Measurements from ENCODE around the gene TNFSF8. TPM values are rescaled to one million over a fixed set of nuclear protein-coding genes. Genes with fewer than 3 reads are reported as not detected.

TNFSF8 gene
- total RNA-seq, 6 donors from 2014 or later = 2.6 to 6.5 (median 4.8) TPM

DNA sequence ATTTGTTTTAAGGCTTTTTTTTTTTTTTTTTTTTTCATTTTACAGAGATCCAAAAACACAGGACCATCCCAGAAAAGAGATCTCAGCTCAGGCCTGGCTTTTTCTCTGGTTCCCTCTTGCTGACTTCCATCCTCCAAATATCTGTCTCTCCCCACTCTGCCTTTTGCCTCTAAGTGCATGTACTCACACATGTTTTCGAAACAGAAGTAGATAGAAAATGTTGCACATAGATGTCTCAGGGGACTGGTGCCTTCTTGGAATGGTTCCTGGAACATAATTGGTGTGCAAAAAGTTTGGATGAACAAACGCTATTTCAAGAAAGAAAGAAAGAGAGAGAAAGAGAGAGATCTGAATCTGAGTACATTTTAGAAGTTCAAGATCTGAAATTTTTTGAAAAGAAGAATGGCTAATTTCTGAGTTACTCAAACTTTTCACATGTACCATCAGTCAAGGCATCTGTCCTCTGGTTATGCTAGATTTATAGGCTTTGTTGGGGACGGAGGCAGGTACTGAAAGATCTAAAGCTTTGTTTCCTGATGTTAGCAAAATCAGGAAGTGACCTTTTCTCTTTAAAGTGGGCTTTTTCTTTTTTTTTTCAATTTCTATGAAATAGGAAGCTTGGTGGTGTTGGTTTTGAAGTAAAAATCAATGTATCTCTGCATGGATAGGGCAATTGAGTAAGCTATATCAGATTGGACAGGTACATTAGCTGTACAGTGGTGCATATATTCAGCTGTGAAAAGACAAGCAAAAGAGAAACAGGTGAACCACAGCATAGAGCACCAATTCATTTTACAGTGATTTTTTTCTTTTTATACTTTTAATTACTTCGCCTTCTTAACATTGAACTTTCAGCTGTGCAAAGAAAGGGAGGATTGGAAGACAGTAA lies 8.5 kb upstream of the TNFSF8 start:
- no peak overlapping the region for H3K27ac ChIP-seq
- H3K4me1 ChIP-seq = no peaks in the 10 kb centered on the region
- no peak for ATAC-seq (ENCODE audit: low FRiP score in 2 of 2)
- no peak for TF ChIP-seq POLR2AphosphoS5 (IDR thresholded peaks at IDR 0.05)
- TF ChIP-seq POLR2A (IDR thresholded peaks at IDR 0.05) = no peak
- TF ChIP-seq EP300 (IDR thresholded peaks at IDR 0.05) = no peak
- H3K36me3 ChIP-seq = no peaks in the 10 kb centered on the region
- no peaks in the 10 kb centered on the region for H3K27me3 ChIP-seq
- WGBS, 2 donors = 62 to 70% methylated on average over 4 of the region's 4 CpGs
- no peak overlapping the region for H3K4me3 ChIP-seq
- H3K9me3 ChIP-seq = no peaks in the 10 kb centered on the region
- no peak for DNase-seq

DNA sequence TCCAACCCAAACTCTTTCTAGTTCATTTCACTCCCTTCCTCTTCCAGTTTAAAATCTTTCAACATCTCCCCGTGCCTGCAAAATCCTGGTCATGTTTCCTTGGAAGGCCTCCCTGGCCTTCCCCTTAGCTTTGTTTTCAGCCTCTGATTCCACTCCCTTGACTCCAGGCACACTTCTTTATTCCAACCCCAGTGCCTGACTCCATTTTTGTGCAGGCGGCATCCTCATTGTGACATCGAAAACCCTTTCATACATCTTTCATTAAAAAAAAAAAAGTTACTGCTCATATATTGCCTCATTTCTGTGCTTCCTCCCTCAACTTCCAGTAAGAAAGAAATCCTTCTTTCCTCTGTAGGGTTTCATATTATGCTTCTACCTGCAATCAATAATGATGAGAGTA lies 7.1 kb upstream of the TNFSF8 start:
- ATAC-seq (ENCODE audit: low FRiP score in 2 of 2) = peak in 1 of 2 donors; percentile 39
- 80 to 82% methylated on average over 3 of the region's 3 CpGs for WGBS, 2 donors
- DNase-seq = no peak
- no peak overlapping the region for H3K4me3 ChIP-seq
- TF ChIP-seq POLR2AphosphoS5 (IDR thresholded peaks at IDR 0.05) = no peak
- TF ChIP-seq, protein P1, sequence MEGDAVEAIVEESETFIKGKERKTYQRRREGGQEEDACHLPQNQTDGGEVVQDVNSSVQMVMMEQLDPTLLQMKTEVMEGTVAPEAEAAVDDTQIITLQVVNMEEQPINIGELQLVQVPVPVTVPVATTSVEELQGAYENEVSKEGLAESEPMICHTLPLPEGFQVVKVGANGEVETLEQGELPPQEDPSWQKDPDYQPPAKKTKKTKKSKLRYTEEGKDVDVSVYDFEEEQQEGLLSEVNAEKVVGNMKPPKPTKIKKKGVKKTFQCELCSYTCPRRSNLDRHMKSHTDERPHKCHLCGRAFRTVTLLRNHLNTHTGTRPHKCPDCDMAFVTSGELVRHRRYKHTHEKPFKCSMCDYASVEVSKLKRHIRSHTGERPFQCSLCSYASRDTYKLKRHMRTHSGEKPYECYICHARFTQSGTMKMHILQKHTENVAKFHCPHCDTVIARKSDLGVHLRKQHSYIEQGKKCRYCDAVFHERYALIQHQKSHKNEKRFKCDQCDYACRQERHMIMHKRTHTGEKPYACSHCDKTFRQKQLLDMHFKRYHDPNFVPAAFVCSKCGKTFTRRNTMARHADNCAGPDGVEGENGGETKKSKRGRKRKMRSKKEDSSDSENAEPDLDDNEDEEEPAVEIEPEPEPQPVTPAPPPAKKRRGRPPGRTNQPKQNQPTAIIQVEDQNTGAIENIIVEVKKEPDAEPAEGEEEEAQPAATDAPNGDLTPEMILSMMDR (IDR thresholded peaks at IDR 0.05) = no peak
- no peak for TF ChIP-seq POLR2A (IDR thresholded peaks at IDR 0.05)
- no peak for TF ChIP-seq EP300 (IDR thresholded peaks at IDR 0.05)
- H3K4me1 ChIP-seq = no peaks in the 10 kb centered on the region
- no peaks in the 10 kb centered on the region for H3K27me3 ChIP-seq
- H3K27ac ChIP-seq = no peak overlapping the region
- H3K36me3 ChIP-seq = no peaks in the 10 kb centered on the region
- H3K9me3 ChIP-seq = no peaks in the 10 kb centered on the region

DNA sequence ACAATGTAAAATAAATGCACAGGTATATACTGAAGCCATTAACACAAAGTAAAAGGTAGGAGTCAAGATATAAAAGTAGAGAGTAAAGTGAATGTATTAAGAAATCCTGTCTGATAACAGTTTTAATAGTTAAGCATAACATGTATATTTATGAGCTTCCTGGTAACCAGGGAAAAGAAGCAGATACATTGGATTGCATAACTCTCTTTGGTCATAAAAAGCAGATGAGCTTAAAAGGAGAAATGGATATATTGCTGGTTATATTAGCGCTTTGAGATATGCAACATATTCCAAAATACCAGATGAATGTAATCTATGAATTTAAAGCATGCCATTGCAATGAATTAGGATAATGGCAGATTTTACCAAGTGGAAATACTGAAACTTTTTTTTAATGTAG lies 6.2 kb upstream of the TNFSF8 start:
- ATAC-seq (ENCODE audit: low FRiP score in 2 of 2) = peak in 1 of 2 donors; percentile 48
- Histone ChIP-seq H3K9me3 (no peaks in the 10 kb centered on the region), H3K4me1 (no peaks in the 10 kb centered on the region), H3K4me3 (no peak overlapping the region), H3K27ac (no peak overlapping the region), H3K36me3 (no peaks in the 10 kb centered on the region), H3K27me3 (no peaks in the 10 kb centered on the region)
- no peak for DNase-seq
- TF ChIP-seq POLR2AphosphoS5 (IDR thresholded peaks at IDR 0.05) = no peak
- TF ChIP-seq, protein P1 (IDR thresholded peaks at IDR 0.05) = no peak
- TF ChIP-seq EP300 (IDR thresholded peaks at IDR 0.05) = no peak
- no peak for TF ChIP-seq POLR2A (IDR thresholded peaks at IDR 0.05)
- WGBS, 2 donors = 80 to 83% methylated on average over 1 of the region's 1 CpG

DNA sequence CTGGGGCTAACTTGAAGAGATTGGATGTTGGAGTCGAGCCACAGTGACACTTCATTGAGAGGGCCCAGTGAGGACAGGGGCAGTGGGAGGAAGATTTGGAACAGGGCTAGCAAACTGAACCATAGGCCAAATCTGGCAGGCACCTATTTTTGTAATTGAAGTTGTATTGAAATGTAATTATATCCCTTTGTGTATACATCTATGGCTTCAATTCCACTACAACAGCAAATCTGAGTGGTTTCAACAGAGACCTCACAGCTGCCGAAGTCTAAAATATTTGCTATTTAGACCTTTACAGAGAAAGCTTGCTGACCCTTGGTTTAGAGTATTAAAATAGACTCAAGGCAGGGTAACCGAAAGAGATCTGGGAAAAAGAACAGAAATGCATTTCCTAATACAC lies 4.7 kb upstream of the TNFSF8 start:
- H3K36me3 ChIP-seq = no peaks in the 10 kb centered on the region
- no peak overlapping the region for H3K4me3 ChIP-seq
- H3K9me3 ChIP-seq = no peaks in the 10 kb centered on the region
- 60 to 82% methylated on average over 3 of the region's 3 CpGs for WGBS, 2 donors
- no peaks in the 10 kb centered on the region for H3K4me1 ChIP-seq
- ATAC-seq (ENCODE audit: low FRiP score in 2 of 2) (no peak), DNase-seq (no peak)
- TF ChIP-seq, protein P1 (IDR thresholded peaks at IDR 0.05) = no peak
- TF ChIP-seq POLR2A (IDR thresholded peaks at IDR 0.05) (no peak), POLR2AphosphoS5 (IDR thresholded peaks at IDR 0.05) (no peak), EP300 (IDR thresholded peaks at IDR 0.05) (no peak)
- no peaks in the 10 kb centered on the region for H3K27me3 ChIP-seq
- H3K27ac ChIP-seq = no peak overlapping the region

DNA sequence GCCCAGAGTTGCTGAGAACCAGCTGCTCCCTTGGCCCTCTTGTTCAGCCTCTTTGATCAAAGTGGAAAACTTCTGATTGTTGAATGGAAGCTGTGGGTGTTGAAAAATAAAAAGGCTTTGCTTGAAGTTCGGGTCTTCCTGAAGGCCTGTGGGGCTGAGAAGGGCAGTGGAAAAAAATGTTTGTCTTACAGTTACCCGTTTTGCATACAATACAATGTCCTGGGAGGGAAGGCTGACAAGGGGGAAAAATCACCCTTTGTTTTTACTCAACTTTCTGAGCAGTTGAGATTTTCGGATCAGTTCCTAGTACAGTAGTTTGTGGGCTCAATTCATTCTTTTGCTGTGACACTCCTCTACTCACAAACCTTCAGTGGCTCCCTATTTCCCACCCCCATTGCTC lies 2.1 kb upstream of the TNFSF8 start:
- no peak overlapping the region for H3K27ac ChIP-seq
- TF ChIP-seq EP300 (IDR thresholded peaks at IDR 0.05) (no peak), POLR2A (IDR thresholded peaks at IDR 0.05) (no peak), POLR2AphosphoS5 (IDR thresholded peaks at IDR 0.05) (no peak)
- TF ChIP-seq, protein P1 (IDR thresholded peaks at IDR 0.05) = no peak
- no peaks in the 10 kb centered on the region for H3K4me1 ChIP-seq
- no peaks in the 10 kb centered on the region for H3K27me3 ChIP-seq
- DNase-seq (no peak), ATAC-seq (ENCODE audit: low FRiP score in 2 of 2) (no peak)
- no peaks in the 10 kb centered on the region for H3K36me3 ChIP-seq
- WGBS, 2 donors = 57 to 78% methylated on average over 3 of the region's 3 CpGs
- H3K9me3 ChIP-seq = no peaks in the 10 kb centered on the region
- H3K4me3 ChIP-seq = no peak overlapping the region

Data from upper lobe of left lung (tissue), 6 donors.